ENCODE measurements around the gene KIF12.

DNA sequence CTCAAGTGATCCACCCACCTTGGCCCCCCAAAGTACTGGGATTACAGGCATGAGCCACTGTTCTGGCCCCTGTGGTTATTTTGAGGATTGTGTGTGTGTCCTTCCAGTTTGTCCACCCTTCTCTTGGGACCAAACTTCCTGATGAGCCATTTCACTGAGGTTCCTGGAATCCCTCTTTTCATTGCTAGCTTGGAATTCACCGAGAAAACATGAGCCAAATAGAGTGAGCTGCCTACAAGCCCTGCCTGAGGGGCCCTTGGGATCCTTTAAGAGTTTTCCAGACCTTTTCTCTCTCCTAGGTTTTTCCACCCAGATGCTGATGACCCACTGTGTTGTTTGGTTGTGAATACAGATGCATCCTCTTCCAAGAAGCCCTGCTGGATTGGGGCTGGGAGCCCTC is 13.2 kb upstream of the KIF12 start:
- no peak for TF ChIP-seq EZH2 (IDR thresholded peaks at IDR 0.05; ENCODE audit: borderline replicate concordance, insufficient read depth, low read depth, low read length, poor library complexity, severe bottlenecking)
- TF ChIP-seq, protein P1, sequence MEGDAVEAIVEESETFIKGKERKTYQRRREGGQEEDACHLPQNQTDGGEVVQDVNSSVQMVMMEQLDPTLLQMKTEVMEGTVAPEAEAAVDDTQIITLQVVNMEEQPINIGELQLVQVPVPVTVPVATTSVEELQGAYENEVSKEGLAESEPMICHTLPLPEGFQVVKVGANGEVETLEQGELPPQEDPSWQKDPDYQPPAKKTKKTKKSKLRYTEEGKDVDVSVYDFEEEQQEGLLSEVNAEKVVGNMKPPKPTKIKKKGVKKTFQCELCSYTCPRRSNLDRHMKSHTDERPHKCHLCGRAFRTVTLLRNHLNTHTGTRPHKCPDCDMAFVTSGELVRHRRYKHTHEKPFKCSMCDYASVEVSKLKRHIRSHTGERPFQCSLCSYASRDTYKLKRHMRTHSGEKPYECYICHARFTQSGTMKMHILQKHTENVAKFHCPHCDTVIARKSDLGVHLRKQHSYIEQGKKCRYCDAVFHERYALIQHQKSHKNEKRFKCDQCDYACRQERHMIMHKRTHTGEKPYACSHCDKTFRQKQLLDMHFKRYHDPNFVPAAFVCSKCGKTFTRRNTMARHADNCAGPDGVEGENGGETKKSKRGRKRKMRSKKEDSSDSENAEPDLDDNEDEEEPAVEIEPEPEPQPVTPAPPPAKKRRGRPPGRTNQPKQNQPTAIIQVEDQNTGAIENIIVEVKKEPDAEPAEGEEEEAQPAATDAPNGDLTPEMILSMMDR (IDR thresholded peaks at IDR 0.05), result no peak
